BLaER1 treated with 17β-estradiol and CSF1 and Interleukin-3, amounts not matched to agents 10 nM and 100 nM (cell line): ENCODE results near the gene NSMF.

Experiments
- H3K27ac ChIP-seq, 11 experiments: shearing (Covaris generic); formaldehyde crosslinking; 2 replicates each; pipeline ENCODE4 v1.8.1; 2022
- H3K27me3 ChIP-seq, 11 experiments: shearing (Covaris generic); formaldehyde crosslinking; 2 replicates each; pipeline ENCODE4 v1.8.1; 2022
- H3K36me3 ChIP-seq, 11 experiments: shearing (Covaris generic); formaldehyde crosslinking; 2 replicates each; pipeline ENCODE4 v1.8.1; 2022
- H3K4me1 ChIP-seq, 10 experiments: shearing (Covaris generic); formaldehyde crosslinking; 2 replicates each; pipeline ENCODE4 v1.8.1; 2022
- H3K4me2 ChIP-seq, 11 experiments: shearing (Covaris generic); formaldehyde crosslinking; 2 replicates each; pipeline ENCODE4 v1.8.1; 2022
- H3K4me3 ChIP-seq, 10 experiments: shearing (Covaris generic); formaldehyde crosslinking; 2 replicates each; pipeline ENCODE4 v1.8.1; 2022
- H3K9ac ChIP-seq, 11 experiments: shearing (Covaris generic); formaldehyde crosslinking; 2 replicates each; pipeline ENCODE4 v1.8.1; 2022
- H3K9me3 ChIP-seq, 11 experiments: shearing (Covaris generic); formaldehyde crosslinking; replicated peaks in 1 of 11; 2 replicates each; pipeline ENCODE4 v1.8.1; 2022
- H4K20me1 ChIP-seq, 11 experiments: shearing (Covaris generic); formaldehyde crosslinking; 2 replicates each; pipeline ENCODE4 v1.8.1; 2022
- Cebpa-rat ChIP-seq, 11 experiments: shearing (Covaris generic); IDR thresholded peaks; 2 replicates each; pipeline ENCODE4 v1.8.1; 2022

NSMF gene, protein sequence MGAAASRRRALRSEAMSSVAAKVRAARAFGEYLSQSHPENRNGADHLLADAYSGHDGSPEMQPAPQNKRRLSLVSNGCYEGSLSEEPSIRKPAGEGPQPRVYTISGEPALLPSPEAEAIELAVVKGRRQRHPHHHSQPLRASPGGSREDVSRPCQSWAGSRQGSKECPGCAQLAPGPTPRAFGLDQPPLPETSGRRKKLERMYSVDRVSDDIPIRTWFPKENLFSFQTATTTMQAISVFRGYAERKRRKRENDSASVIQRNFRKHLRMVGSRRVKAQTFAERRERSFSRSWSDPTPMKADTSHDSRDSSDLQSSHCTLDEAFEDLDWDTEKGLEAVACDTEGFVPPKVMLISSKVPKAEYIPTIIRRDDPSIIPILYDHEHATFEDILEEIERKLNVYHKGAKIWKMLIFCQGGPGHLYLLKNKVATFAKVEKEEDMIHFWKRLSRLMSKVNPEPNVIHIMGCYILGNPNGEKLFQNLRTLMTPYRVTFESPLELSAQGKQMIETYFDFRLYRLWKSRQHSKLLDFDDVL

DNA sequence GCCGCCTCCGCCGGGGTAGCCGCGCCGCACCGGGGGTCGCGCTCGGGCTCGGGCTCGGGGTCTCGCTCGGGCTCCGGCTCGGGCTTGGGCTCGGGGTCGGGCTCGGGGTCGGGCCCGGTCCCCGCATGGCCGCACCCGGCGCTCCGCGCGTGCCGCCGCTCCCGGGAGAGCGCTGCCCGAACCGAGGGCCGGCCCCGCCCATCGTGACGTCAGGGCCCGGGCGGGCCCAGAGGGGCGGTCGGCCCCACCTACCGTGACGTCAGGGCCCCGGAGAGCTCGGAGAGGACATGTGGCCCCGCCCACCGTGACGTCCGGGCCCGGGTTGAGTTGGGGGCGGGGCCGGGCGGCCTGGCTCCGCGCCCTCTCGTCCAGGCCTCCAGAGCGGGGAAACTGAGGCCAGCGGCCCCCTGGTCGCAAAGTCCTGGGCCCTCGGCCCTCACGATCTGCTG is at the start of gene NSMF:
Gene NSMF, minus strand, starts transcription at position 183 of the 449 bp plus-strand sequence. CDS start 232 bp downstream, outside the sequence.
- Histone ChIP-seq H3K36me3 (peaks cover 0 to 28% (median 15%) of the 10 kb centered on the region in 11 experiments; a peak in 14 of 22 replicates), H3K27ac (peak within 1 kb of the TSS; percentile 63 to 87 (median 80); a peak in 21 of 22 replicates), H3K9ac (peak within 1 kb of the TSS; percentile 77 to 90 (median 86)), H3K4me2 (peak within 1 kb of the TSS; percentile 97 to 100 (median 100)), H4K20me1 (peaks cover 0 to 61% (median 44%) of the 10 kb centered on the region in 11 experiments; a peak in 19 of 22 replicates), H3K27me3 (peaks cover 0 to 14% (median 12%) of the 10 kb centered on the region in 11 experiments; a peak in 14 of 22 replicates), H3K9me3 (0 out of 22 replicates have a peak, but pooled peaks cover 0 to 5% (median 0%) of the 10 kb centered on the region in 11 experiments), H3K4me3 (peak within 1 kb of the TSS; percentile 69 to 85 (median 80)), H3K4me1 (peaks cover 63 to 86% (median 82%) of the 10 kb centered on the region in 10 experiments)
- no peak for TF ChIP-seq Cebpa-rat (IDR thresholded peaks at IDR 0.05)

DNA sequence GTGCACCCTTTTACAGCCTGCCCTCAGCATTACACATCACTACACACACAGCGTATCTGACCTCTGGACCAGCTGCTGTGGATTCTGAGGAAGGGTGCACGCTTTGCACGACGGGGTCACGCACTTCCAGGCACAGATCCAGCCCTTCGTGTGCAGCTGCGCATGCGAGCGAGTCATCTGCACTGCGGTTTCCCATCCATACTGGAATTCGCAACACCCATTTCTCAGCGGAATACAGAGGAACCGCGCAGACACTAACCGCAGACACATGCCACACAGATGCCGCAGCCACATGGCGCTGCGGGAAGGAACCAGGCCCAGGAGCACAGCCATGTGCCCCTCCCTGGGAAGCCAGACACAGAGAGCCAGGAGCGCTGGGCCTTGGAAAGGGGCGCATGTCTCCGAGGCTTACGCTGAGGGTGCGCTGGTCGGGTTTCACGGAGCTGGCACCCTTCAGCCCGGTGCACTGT is 47.6 kb upstream of the NSMF start:
- Histone ChIP-seq H3K4me3 (no peak overlapping the region), H3K36me3 (peaks cover 0 to 5% (median 0%) of the 10 kb centered on the region in 11 experiments; a peak in 1 of 22 replicates), H4K20me1 (peaks cover 0 to 18% (median 0%) of the 10 kb centered on the region in 11 experiments; a peak in 4 of 22 replicates), H3K4me1 (peaks cover 0 to 23% (median 18%) of the 10 kb centered on the region in 10 experiments; a peak in 18 of 20 replicates), H3K4me2 (peak overlapping the region in 10 of 11 experiments; percentile 11 to 79 (median 68); a peak in 16 of 22 replicates), H3K9ac (no peak overlapping the region), H3K27ac (no peak overlapping the region), H3K27me3 (0 out of 22 replicates have a peak, but pooled peaks cover 0 to 7% (median 0%) of the 10 kb centered on the region in 11 experiments), H3K9me3 (peaks cover 0 to 29% (median 0%) of the 10 kb centered on the region in 11 experiments; a peak in 7 of 22 replicates)
- no peak for TF ChIP-seq Cebpa-rat (IDR thresholded peaks at IDR 0.05)

DNA sequence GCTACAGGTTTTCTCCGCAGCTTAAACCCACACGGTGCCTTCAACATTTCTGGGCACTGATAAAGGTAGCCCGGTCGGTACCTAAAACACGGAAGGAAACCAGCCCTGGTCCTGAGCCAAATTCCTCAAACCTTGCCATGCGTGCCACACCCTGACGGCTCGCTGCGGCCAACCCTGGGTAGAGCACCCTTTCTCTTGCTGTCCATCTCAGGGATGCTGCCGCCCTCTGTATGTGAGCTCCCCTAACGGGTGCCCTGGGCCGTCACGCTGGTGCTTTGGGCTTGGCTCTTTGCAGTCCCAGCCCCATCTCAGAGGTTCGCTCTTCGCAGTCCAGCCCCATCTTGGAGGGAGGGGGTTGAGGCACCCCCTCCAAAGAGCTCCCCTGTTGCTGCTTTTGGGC is 47.1 kb upstream of the NSMF start:
- peaks cover 0 to 29% (median 0%) of the 10 kb centered on the region in 11 experiments; a peak in 7 of 22 replicates for H3K9me3 ChIP-seq
- H3K4me3 ChIP-seq, result no peak overlapping the region
- peaks cover 0 to under 1% (median 0%) of the 10 kb centered on the region in 11 experiments; a peak in 2 of 22 replicates for H3K36me3 ChIP-seq
- no peak for TF ChIP-seq Cebpa-rat (IDR thresholded peaks at IDR 0.05)
- H4K20me1 ChIP-seq, result peaks cover 0 to 18% (median 0%) of the 10 kb centered on the region in 11 experiments; a peak in 4 of 22 replicates
- H3K9ac ChIP-seq, result no peak overlapping the region
- H3K27me3 ChIP-seq, result 0 out of 22 replicates have a peak, but pooled peaks cover 0 to 7% (median 0%) of the 10 kb centered on the region in 11 experiments
- no peak overlapping the region for H3K27ac ChIP-seq
- H3K4me2 ChIP-seq, result peak overlapping the region; percentile 11 to 79 (median 68); a peak in 20 of 22 replicates
- peaks cover 0 to 24% (median 18%) of the 10 kb centered on the region in 10 experiments; a peak in 18 of 20 replicates for H3K4me1 ChIP-seq

DNA sequence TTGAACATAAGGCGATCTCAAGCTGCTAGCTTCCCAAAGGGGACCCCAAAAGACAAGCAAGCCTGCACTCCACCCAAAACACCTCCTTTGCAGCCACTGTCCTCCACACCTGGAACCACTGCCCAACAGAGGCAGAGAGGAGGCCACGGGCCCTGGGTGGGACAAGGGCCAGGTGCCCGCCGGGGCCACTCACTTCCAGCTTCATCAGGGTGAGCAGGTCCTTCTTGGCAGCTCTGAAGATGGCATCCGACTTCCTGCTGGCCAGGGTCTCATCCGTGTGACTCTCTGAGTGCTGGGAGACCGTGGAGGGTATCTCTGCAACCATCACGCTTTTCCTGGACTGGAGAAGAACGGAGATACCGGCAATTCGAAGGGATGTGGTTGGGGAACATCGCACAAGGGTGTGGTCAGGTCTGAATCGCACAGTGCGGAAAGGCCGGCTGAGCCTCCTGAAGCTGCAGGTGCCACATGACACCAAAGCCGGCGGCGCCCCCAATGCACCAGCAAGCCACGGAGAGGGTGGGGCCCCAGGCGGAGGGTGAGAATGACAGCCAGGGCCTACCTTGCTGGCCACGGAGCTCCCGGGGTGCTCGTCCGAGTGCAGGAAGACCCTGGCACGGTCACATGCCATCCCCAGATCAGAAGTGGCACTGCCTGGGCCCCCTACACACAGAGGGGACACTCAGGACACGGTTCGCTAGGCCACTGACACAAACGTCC is 46.4 kb upstream of the NSMF start:
- 0 out of 22 replicates have a peak, but pooled peaks cover 0 to 7% (median 0%) of the 10 kb centered on the region in 11 experiments for H3K27me3 ChIP-seq
- peaks cover 0 to 29% (median 0%) of the 10 kb centered on the region in 11 experiments; a peak in 7 of 22 replicates for H3K9me3 ChIP-seq
- no peak overlapping the region for H3K27ac ChIP-seq
- H4K20me1 ChIP-seq, result peaks cover 0 to 18% (median 0%) of the 10 kb centered on the region in 11 experiments; a peak in 4 of 22 replicates
- no peaks in the 10 kb centered on the region; a peak in 2 of 22 replicates for H3K36me3 ChIP-seq
- H3K9ac ChIP-seq, result no peak overlapping the region
- H3K4me2 ChIP-seq, result peak overlapping the region; percentile 11 to 79 (median 68); a peak in 20 of 22 replicates
- H3K4me1 ChIP-seq, result peaks cover 0 to 31% (median 24%) of the 10 kb centered on the region in 10 experiments; a peak in 18 of 20 replicates
- no peak for TF ChIP-seq Cebpa-rat (IDR thresholded peaks at IDR 0.05)
- no peak overlapping the region for H3K4me3 ChIP-seq

DNA sequence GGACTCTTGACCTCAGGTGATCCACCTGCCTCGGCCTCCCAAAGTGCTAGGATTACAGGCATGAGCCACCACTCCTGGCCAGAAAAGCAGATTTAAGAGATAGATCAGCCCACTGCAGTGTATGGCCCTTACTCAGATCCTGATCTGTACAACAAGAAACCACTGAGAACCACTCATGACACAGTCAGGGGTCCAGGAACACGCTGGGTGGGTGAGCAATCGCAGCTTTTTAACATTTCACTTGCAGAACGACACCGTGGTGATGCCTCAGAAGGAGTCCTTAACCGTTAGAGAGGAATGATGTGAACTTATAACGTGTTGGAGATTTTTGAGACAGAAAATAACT is 45.3 kb upstream of the NSMF start:
- H4K20me1 ChIP-seq, result peaks cover 0 to 18% (median 0%) of the 10 kb centered on the region in 11 experiments; a peak in 4 of 22 replicates
- no peak overlapping the region for H3K4me3 ChIP-seq
- H3K4me2 ChIP-seq, result no peak overlapping the region
- H3K9me3 ChIP-seq, result peaks cover 0 to 29% (median 0%) of the 10 kb centered on the region in 11 experiments; a peak in 7 of 22 replicates
- H3K27me3 ChIP-seq, result 0 out of 22 replicates have a peak, but pooled peaks cover 0 to 7% (median 0%) of the 10 kb centered on the region in 11 experiments
- no peak overlapping the region for H3K9ac ChIP-seq
- peaks cover 0 to 39% (median 25%) of the 10 kb centered on the region in 10 experiments; a peak in 18 of 20 replicates for H3K4me1 ChIP-seq
- H3K27ac ChIP-seq, result no peak overlapping the region
- peaks cover 0 to 6% (median 0%) of the 10 kb centered on the region in 11 experiments; a peak in 3 of 22 replicates for H3K36me3 ChIP-seq
- TF ChIP-seq Cebpa-rat (IDR thresholded peaks at IDR 0.05), result no peak

DNA sequence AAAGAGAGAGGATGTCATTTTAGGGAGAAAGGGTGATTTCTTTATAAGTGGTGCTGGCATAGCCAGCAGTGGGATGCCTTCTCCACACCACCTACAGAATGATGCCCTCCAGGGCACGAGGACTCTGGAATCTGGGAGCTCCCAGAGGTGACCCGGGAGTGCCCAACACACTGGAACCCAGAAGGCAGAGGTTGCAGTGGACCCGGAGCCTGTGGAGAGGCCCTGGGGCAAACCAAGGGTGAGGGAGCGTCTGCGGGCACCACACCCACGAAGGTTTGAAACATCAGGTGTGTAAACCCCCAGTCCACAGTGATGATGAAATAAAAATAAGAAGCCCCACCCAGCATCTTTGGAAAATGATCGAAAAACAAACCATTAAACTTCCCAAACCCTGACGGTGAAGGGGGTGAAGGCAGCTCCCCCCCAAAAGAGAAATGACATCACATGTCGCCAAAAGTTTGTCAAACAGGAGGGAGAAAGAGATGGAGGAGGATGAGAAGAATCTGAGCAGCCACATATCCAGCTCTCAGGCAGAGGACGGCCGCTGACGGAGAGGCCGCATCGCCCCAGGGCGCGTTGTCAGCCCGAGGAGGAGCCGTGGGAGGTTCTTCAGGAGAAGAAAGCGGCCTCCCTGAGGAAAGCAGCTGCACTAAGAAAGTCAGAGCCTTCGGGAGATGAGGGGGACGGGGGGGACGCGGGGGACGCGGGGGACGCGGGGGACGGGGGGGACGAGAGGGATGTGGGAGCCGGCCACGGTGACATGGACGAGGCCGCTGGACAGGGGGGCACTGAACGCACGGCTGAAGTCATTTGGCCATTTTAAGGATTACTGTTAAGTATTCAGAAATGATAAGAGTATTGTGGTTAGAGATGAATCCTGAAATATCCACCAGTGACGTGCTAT is 43.1 kb upstream of the NSMF start:
- peaks cover 0 to 18% (median 0%) of the 10 kb centered on the region in 11 experiments; a peak in 4 of 22 replicates for H4K20me1 ChIP-seq
- peaks cover 0 to 6% (median 0%) of the 10 kb centered on the region in 11 experiments; a peak in 5 of 22 replicates for H3K36me3 ChIP-seq
- TF ChIP-seq Cebpa-rat (IDR thresholded peaks at IDR 0.05), result no peak
- H3K9ac ChIP-seq, result no peak overlapping the region
- H3K4me2 ChIP-seq, result no peak overlapping the region
- 0 out of 22 replicates have a peak, but pooled peaks cover 0 to 7% (median 0%) of the 10 kb centered on the region in 11 experiments for H3K27me3 ChIP-seq
- no peak overlapping the region for H3K4me3 ChIP-seq
- H3K27ac ChIP-seq, result no peak overlapping the region
- H3K4me1 ChIP-seq, result peaks cover 0 to 39% (median 25%) of the 10 kb centered on the region in 10 experiments; a peak in 18 of 20 replicates
- peaks cover 0 to 29% (median 0%) of the 10 kb centered on the region in 11 experiments; a peak in 7 of 22 replicates for H3K9me3 ChIP-seq

DNA sequence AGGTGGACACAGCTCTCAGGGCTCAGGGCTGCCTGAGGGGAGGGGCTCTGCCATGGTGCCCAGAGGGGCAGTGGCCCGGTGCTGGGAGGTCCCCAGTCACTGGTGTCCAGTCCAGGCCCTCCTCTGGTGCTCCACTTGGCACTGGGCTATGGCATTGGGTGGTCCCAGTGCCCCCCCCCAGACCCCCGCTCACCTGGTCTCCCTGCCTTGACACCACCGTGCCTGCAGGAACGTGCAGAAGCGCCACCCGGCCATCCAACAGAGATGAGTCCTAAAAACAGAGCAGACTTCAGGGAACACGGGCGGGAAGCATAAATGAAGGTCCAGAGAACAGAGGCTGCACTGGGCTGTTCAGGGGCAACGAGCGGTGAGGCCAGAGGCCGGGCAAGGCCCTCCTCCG is 42.3 kb upstream of the NSMF start:
- no peak overlapping the region for H3K9ac ChIP-seq

More for the DNA sequence above, 42.3 kb upstream of the NSMF start:
- 0 out of 22 replicates have a peak overlapping the region, but pooled peaks of 1 of the 11 experiments have one; percentile 36 for H3K4me2 ChIP-seq
- H3K4me1 ChIP-seq, result peaks cover 0 to 35% (median 20%) of the 10 kb centered on the region in 10 experiments; a peak in 18 of 20 replicates
- 0 out of 22 replicates have a peak, but pooled peaks cover 0 to 7% (median 0%) of the 10 kb centered on the region in 11 experiments for H3K27me3 ChIP-seq
- H3K36me3 ChIP-seq, result peaks cover 0 to 6% (median 0%) of the 10 kb centered on the region in 11 experiments; a peak in 5 of 22 replicates
- H3K9me3 ChIP-seq, result peaks cover 0 to 29% (median 0%) of the 10 kb centered on the region in 11 experiments; a peak in 7 of 22 replicates
- TF ChIP-seq Cebpa-rat (IDR thresholded peaks at IDR 0.05), result no peak
- H3K27ac ChIP-seq, result no peak overlapping the region
- H3K4me3 ChIP-seq, result no peak overlapping the region
- peaks cover 0 to 13% (median 0%) of the 10 kb centered on the region in 11 experiments; a peak in 4 of 22 replicates for H4K20me1 ChIP-seq
